ENCODE results near the gene CCNY. TPM values are rescaled to one million over a fixed set of nuclear protein-coding genes. Genes with fewer than 3 reads are reported as not detected.

The CCNY gene
- total RNA-seq, 4 donors from 2014 or later, result 21.7 to 27.7 (median 24.8) TPM

DNA sequence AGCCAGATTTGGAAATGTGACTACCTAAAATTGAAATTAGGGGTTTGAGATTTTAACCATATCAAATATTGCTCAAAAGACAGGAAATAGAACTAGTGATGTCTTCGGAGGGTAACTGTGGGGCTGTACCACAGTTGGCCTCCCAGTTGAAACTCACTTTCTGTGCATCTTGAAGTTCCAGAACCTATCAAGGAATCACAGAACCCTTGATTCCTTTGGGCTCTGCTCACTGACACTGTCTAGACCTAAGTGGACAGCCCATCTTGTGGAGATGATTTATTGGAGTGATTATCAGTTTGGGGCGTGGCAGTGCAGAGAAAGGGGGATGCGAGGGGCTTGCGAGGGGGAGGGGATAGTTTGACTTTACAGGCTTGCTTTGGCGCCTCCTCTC is 134.6 kb downstream of the CCNY start:
- Histone ChIP-seq H3K4me3 (no peak overlapping the region), H3K27ac (no peak overlapping the region), H3K36me3 (no peaks in the 10 kb centered on the region), H3K4me1 (no peaks in the 10 kb centered on the region), H3K9me3 (no peaks in the 10 kb centered on the region), H3K27me3 (no peaks in the 10 kb centered on the region)
- DNase-seq, result no peak
- no peak for TF ChIP-seq POLR2A (IDR thresholded peaks at IDR 0.05)
- TF ChIP-seq, protein P1, sequence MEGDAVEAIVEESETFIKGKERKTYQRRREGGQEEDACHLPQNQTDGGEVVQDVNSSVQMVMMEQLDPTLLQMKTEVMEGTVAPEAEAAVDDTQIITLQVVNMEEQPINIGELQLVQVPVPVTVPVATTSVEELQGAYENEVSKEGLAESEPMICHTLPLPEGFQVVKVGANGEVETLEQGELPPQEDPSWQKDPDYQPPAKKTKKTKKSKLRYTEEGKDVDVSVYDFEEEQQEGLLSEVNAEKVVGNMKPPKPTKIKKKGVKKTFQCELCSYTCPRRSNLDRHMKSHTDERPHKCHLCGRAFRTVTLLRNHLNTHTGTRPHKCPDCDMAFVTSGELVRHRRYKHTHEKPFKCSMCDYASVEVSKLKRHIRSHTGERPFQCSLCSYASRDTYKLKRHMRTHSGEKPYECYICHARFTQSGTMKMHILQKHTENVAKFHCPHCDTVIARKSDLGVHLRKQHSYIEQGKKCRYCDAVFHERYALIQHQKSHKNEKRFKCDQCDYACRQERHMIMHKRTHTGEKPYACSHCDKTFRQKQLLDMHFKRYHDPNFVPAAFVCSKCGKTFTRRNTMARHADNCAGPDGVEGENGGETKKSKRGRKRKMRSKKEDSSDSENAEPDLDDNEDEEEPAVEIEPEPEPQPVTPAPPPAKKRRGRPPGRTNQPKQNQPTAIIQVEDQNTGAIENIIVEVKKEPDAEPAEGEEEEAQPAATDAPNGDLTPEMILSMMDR (IDR thresholded peaks at IDR 0.05), result no peak

DNA sequence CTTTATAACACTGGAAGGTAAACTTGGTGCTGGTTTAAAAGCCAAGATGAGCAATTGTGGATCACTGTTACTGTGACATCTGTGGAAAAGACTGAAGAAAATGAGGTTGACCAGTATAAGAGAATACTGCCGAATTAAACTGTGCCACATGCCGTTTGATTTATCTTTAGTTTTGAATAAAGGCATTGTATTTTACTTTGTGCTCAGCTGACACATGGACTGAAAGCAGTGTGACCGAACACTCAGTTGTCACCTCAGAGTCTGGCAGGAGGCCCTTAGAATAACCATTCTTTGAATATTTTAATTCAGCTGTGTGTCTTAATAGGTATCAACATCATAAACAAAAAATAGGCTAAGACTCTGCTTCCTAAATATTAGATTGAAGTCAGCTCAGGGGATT is 135.1 kb downstream of the CCNY start:
- Histone ChIP-seq H3K9me3 (no peaks in the 10 kb centered on the region), H3K27ac (no peak overlapping the region), H3K36me3 (no peaks in the 10 kb centered on the region), H3K27me3 (no peaks in the 10 kb centered on the region), H3K4me1 (no peaks in the 10 kb centered on the region), H3K4me3 (no peak overlapping the region)
- TF ChIP-seq, protein P1 (IDR thresholded peaks at IDR 0.05), result no peak
- no peak for TF ChIP-seq POLR2A (IDR thresholded peaks at IDR 0.05)
- no peak for DNase-seq

DNA sequence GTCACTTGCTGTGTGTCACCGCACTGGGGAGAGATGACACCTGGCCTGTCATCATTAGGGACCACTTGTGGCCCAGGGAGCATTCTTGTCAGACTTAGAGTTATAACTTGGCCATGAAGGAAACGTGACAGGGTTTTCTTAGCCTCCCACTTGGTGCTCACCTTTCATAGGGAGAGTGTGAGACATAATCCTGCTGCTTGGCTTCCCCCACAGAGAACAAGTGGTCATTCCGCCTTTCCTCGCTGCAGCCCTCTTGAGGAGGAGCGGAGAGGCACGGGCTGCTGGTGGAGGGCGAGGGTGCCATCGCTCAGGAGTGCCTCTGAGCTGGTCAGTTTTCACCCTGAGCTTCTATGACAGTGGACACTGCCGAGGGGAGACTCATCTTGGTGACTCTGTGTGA is 143.8 kb downstream of the CCNY start:
- H3K27ac ChIP-seq, result no peak overlapping the region
- no peaks in the 10 kb centered on the region for H3K27me3 ChIP-seq
- no peaks in the 10 kb centered on the region for H3K4me1 ChIP-seq
- no peaks in the 10 kb centered on the region for H3K9me3 ChIP-seq
- H3K36me3 ChIP-seq, result peaks cover 0 to 4% (median 0%) of the 10 kb centered on the region in 3 donors
- H3K4me3 ChIP-seq, result no peak overlapping the region
- no peak for DNase-seq
- TF ChIP-seq POLR2A (IDR thresholded peaks at IDR 0.05), result no peak
- TF ChIP-seq, protein P1 (IDR thresholded peaks at IDR 0.05), result no peak

DNA sequence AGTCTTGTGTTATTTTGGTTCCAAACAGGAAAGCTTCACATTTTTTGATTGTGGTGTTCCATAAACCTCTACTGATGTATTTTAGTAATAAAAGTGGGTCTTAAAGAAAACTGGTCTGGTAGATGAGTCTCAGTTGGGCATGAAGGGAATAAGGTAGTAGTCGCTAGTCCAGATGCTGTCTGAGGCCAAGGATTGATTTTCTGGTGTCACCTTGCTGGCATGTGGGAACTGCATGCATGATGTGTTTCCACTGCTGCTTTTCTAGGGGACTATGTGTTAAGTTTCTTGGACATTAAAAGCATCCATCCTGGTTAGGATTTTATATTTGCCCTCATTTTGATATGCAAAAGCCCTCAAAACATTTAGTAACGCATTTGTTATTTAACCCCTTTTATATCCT is 145.1 kb downstream of the CCNY start:
- H3K27me3 ChIP-seq, result no peaks in the 10 kb centered on the region
- TF ChIP-seq, protein P1 (IDR thresholded peaks at IDR 0.05), result no peak
- TF ChIP-seq POLR2A (IDR thresholded peaks at IDR 0.05), result no peak

DNA sequence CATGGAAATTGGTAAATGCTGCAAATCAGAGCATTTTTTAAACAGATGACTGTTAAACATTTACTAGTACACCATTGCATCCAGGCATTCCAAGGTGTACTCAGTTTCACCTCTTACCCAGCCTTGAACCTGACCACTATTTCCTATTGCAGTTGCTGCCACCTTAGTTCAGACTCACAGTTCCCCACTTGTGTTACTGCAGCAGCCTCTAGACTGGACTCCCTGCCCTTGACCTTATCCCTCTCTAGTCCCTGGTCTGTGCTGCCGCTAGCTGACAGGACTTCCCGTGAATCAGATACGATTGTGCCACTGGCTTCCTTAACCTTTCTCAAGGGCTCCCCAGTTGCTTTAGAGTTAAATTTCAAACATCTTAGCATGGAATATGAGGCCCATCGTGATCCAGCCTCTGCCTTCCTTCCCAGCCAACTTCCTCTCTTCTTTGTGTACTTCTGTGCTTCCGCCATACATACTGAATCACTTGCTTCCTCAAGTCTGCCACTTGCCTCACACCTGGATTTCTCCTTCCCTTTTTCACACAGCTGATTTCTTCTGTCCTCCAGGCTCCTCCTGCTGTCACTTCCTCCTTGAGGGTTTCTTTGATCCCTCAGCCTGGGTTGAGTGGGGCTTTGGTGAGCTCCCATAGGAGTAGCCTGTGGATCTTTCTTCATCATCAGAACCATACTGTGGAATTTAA is 150.1 kb downstream of the CCNY start:
- Histone ChIP-seq H3K4me3 (no peak overlapping the region), H3K36me3 (peaks cover 0 to 4% (median 0%) of the 10 kb centered on the region in 3 donors), H3K27ac (no peak overlapping the region), H3K4me1 (no peaks in the 10 kb centered on the region), H3K9me3 (no peaks in the 10 kb centered on the region), H3K27me3 (no peaks in the 10 kb centered on the region)
- DNase-seq, result no peak
- TF ChIP-seq, protein P1 (IDR thresholded peaks at IDR 0.05), result no peak
- TF ChIP-seq POLR2A (IDR thresholded peaks at IDR 0.05), result no peak

More for the DNA sequence above, 145.1 kb downstream of the CCNY start:
- H3K9me3 ChIP-seq, result no peaks in the 10 kb centered on the region
- no peak overlapping the region for H3K4me3 ChIP-seq
- peaks cover 0 to 4% (median 0%) of the 10 kb centered on the region in 3 donors for H3K36me3 ChIP-seq
- H3K4me1 ChIP-seq, result no peaks in the 10 kb centered on the region
- no peak overlapping the region for H3K27ac ChIP-seq
- DNase-seq, result no peak

Data from Peyer's patch (tissue), 4 donors.